Heart left ventricle (tissue), 16 donors: ENCODE results near the gene APPL2. TPM values are rescaled to one million over a fixed set of nuclear protein-coding genes. Genes with fewer than 3 reads are reported as not detected.
"Not testable (repeated sequence)": the region's sequence is repeated elsewhere in the genome, so short reads cannot be mapped to it uniquely, and the experiment has no call there.

Source experiments
- ATAC-seq, 4 donors: fragments of 200-7000 bp; cut with Tn5 transposase; one replicate each; pipeline ENCODE4 v1.9.1; 2020 to 2022; ENCODE audit warnings: moderate library complexity in 4 of 4, mild to moderate bottlenecking in 3 of 4, moderate number of reproducible peaks in 1 of 4
- DNase-seq, 5 donors: peaks; one replicate each; pipeline ENCODE4 v3.0.0-alpha.2; 2020
- H3K27ac ChIP-seq, 12 donors: fragments of 200-600 bp; sonication (generic) in 4 of 12; one replicate each; pipeline versions ENCODE4 v1.5.0 to v1.8.0; 2016 to 2022; ENCODE audit warnings: mild to moderate bottlenecking in 2 of 12
- H3K27me3 ChIP-seq, 9 donors: fragments of 200-600 bp; sonication (generic) in 2 of 9; one replicate each; pipeline versions ENCODE4 v1.5.1 to v1.8.0; 2016 to 2022; ENCODE audit warnings: mild to moderate bottlenecking in 3 of 9
- H3K36me3 ChIP-seq, 9 donors: fragments of 200-600 bp; sonication (generic) in 2 of 9; one replicate each; pipeline versions ENCODE4 v1.5.0 to v1.8.0; 2018 to 2022; ENCODE audit warnings: mild to moderate bottlenecking in 2 of 9
- H3K4me1 ChIP-seq, 12 donors: fragments of 200-600 bp; sonication (generic) in 4 of 12; one replicate each; pipeline versions ENCODE4 v1.5.0 to v1.8.0; 2016 to 2022; ENCODE audit warnings: mild to moderate bottlenecking in 3 of 12
- H3K4me3 ChIP-seq, 12 donors: fragments of 200-600 bp; sonication (generic) in 4 of 12; one replicate each; pipeline versions ENCODE4 v1.5.0 to v1.8.0; 2017 to 2022; ENCODE audit warnings: mild to moderate bottlenecking in 9 of 12, moderate library complexity in 4 of 12
- H3K9me3 ChIP-seq, 12 donors: fragments of 200-600 bp; sonication (generic) in 4 of 12; one replicate each; pipeline versions ENCODE4 v1.5.0 to v1.8.0; 2016 to 2022; ENCODE audit warnings: mild to moderate bottlenecking in 1 of 12
- POLR2A ChIP-seq, 2 donors: fragments of 450-650 bp; IDR thresholded peaks; one replicate each; pipeline ENCODE4 v1.6.1; 2017; ENCODE audit warnings: antibody characterized with exemption in 2 of 2, mild to moderate bottlenecking in 2 of 2, moderate library complexity in 2 of 2
- WGBS, 4 donors: extraction: QIAGEN DNeasy Blood & Tissue Kit in 2 of 4; methylation state at CpG; one replicate each; pipeline versions ENCODE4 v1.1.5 to v1.1.7; 2013 to 2018; 5-methylcytosine and 5-hydroxymethylcytosine counted together
- intact Hi-C, 10 donors: fragments of 100-400 bp; cut with DNase I; formaldehyde crosslinking; loops; one replicate each; pipeline versions ENCODE4 v1.11.1 to v1.14.2; 2022
- polyA plus RNA-seq, 2 donors: library from polyadenylated mRNA; stranded (reverse); fragments of 200-250 nt; gene quantifications; one replicate each; pipeline ENCODE4 v1.2.3, GENCODE V29; 2013
- total RNA-seq, 9 donors: library from RNA; depleted of rRNA in 2 of 9; stranded (reverse); fragments of >200 nt in 2 of 9; fragmentation: NEBNext Ultra II Directional in 3 of 9; extraction: Animal tissue kit (Norgen Biotek cat#: 25700) in 3 of 9; gene quantifications; one replicate each; pipeline versions ENCODE4 v1.1.0 to v1.2.4, GENCODE V29; 2016 to 2023
- TF ChIP-seq, protein P1 (sequence below), 12 donors: fragments of 200-600 bp; sonication (generic) in 4 of 12; IDR thresholded peaks; one replicate each; pipeline versions ENCODE4 v1.5.0 to v1.8.0; 2018 to 2022; ENCODE audit warnings: antibody characterized with exemption in 12 of 12, mild to moderate bottlenecking in 5 of 12
- donor health status: ischemic (EF 13 %, LVEDD 7.1; RV severe dilation, severe dysfunction).
- donor health status: healthy with polysubstance abuse.
- donor health status: DM: no; HTN: yes; CAD: no.
- donor health status: DM: no; HTN: no; CAD: no.
- donor health status: ischemic (EF 25% LVEDD 6.9; RV normal size, moderate dysfunction).
- donor health status: ischemic (EF 25% LVEDD 5.7; RV mildly dilated, moderate dysfunction).
- donor health status: healthy.
- donor health status: DM: yes; HTN: yes; CAD: no.
- donor health status: ischemic (EF 35%, LVEDD 5.7; RV mildly dilated, moderate dysfunction).
- donor health status: nonischemic (EF 11% LVEDD 7.7; RV severe dilation, severe dysfunction).
- donor health status: DM: yes; HTN: yes; CAD: no.
- donor health status: PGD.
- donor health status: ischemic (EF 29% LVEDD 5.4; RV normal size, mild dysfunction).
- donor health status: nonischemic (EF 23%, LVEDD 6.1; RV moderate dilation, normal function).

The APPL2 gene
- total and polyA plus RNA-seq, 11 donors, result 7.7 to 36.7 (median 16.0) TPM

DNA sequence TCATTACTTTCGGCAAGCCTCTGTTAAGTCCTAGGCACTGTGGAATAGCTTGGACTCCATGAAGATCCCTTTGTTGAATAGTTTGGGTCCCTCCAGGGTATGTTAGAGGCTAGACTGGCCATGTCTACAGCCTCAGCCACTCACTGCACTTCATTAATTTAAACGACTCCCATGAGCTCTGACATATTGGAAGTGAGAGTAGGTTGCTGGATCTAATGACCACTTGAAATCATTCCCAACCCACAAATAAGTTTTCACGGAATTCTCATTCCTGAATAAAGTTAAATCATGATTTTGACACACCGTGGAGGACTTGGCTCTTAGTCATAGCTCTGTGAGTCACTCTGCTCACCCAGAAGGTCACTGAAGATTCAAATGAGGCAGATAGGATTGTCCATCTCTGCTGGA, 21.4 kb upstream of the APPL2 start:
- Histone ChIP-seq H3K36me3 (no peaks in the 10 kb centered on the region), H3K4me1 (no peaks in the 10 kb centered on the region), H3K4me3 (no peak overlapping the region), H3K27ac (no peak overlapping the region), H3K27me3 (no peaks in the 10 kb centered on the region), H3K9me3 (no peaks in the 10 kb centered on the region)
- 63 to 80% (median 75%) methylated on average over 4 of the region's 4 CpGs for WGBS, 4 donors
- no peak for TF ChIP-seq POLR2A (IDR thresholded peaks at IDR 0.05)
- TF ChIP-seq, protein P1, sequence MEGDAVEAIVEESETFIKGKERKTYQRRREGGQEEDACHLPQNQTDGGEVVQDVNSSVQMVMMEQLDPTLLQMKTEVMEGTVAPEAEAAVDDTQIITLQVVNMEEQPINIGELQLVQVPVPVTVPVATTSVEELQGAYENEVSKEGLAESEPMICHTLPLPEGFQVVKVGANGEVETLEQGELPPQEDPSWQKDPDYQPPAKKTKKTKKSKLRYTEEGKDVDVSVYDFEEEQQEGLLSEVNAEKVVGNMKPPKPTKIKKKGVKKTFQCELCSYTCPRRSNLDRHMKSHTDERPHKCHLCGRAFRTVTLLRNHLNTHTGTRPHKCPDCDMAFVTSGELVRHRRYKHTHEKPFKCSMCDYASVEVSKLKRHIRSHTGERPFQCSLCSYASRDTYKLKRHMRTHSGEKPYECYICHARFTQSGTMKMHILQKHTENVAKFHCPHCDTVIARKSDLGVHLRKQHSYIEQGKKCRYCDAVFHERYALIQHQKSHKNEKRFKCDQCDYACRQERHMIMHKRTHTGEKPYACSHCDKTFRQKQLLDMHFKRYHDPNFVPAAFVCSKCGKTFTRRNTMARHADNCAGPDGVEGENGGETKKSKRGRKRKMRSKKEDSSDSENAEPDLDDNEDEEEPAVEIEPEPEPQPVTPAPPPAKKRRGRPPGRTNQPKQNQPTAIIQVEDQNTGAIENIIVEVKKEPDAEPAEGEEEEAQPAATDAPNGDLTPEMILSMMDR (IDR thresholded peaks at IDR 0.05), result no peak
- intact Hi-C loops, result no loop called here
- no peak for DNase-seq
- no peak for ATAC-seq

DNA sequence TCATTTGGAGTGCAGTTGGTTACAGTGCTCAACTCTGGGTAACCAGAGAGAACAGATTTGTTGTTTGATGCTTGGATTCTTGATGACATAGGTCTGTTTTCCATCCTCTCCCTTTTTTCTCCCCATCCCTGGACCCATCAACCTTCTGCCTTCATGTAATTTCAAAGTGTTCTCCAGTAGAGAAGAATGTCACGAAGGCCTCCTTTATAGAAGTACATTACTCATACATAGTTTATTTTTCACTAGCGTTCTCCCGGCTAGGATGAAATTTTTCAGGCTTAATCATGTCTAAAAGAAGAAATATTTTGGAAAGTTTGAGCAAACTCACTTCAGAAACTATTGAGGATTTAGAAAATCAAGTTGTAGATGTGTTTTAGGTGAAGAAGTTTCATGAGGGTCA, 20.9 kb upstream of the APPL2 start:
- no peaks in the 10 kb centered on the region for H3K9me3 ChIP-seq
- no peaks in the 10 kb centered on the region for H3K27me3 ChIP-seq
- 93 to 97% (median 97%) methylated on average over 3 of the region's 3 CpGs for WGBS, 4 donors
- H3K27ac ChIP-seq, result no peak overlapping the region
- DNase-seq (no peak), ATAC-seq (no peak)
- intact Hi-C loops, result no loop called here
- TF ChIP-seq, protein P1 (IDR thresholded peaks at IDR 0.05), result no peak
- TF ChIP-seq POLR2A (IDR thresholded peaks at IDR 0.05), result no peak
- no peaks in the 10 kb centered on the region for H3K4me1 ChIP-seq
- H3K4me3 ChIP-seq, result no peak overlapping the region
- H3K36me3 ChIP-seq, result no peaks in the 10 kb centered on the region

DNA sequence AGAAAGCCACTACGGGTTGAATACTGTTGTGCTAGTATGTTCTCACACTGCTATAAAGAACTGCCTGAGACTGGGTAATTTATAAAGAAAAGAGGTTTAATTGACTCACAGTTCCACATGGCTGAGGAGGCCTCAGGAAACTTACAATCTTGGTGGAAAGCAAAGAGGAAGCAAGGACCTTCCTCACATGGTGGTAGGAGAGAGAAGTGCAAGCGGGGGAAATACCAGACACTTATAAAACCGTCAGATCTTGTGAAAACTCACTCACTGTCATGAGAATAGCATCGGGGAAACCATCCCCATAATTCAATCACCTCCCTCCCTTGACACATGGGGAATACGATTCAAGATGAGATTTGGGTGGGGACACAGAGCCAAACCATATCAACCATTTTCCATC, 20.5 kb upstream of the APPL2 start:
- H3K4me3 ChIP-seq, H3K27ac ChIP-seq, H3K4me1 ChIP-seq, H3K27me3 ChIP-seq, ATAC-seq, intact Hi-C loops, DNase-seq, H3K36me3 ChIP-seq, H3K9me3 ChIP-seq: not testable (repeated sequence)
- 79 to 84% (median 82%) methylated on average over 5 of the region's 5 CpGs for WGBS, 4 donors

DNA sequence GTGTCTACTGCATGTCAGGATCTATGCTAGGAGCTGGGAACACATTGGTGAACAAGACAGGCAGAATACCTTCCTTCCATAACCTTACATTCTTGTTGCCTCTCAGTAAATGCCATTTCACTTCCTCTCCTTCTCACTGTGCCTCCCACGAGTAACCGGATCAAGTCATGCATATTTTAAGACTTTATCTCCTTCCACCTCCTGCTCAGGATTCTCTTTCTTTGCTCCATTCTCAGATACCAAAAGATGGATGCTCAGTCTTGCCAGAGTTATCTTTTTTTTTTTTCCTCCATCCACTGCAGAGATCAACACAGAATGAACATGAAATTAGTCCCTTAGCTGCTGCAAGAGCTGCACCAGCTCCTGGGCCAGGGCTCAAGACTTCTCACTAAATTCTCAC, 20.0 kb upstream of the APPL2 start:
- no peaks in the 10 kb centered on the region for H3K27me3 ChIP-seq
- intact Hi-C loops, result no loop called here
- H3K36me3 ChIP-seq, result no peaks in the 10 kb centered on the region
- no peaks in the 10 kb centered on the region for H3K9me3 ChIP-seq
- no peak for TF ChIP-seq POLR2A (IDR thresholded peaks at IDR 0.05)
- no peak overlapping the region for H3K4me3 ChIP-seq
- 43 to 53% (median 49%) methylated on average over 2 of the region's 2 CpGs for WGBS, 4 donors
- H3K4me1 ChIP-seq, result no peaks in the 10 kb centered on the region
- DNase-seq (no peak), ATAC-seq (no peak)
- no peak overlapping the region for H3K27ac ChIP-seq

DNA sequence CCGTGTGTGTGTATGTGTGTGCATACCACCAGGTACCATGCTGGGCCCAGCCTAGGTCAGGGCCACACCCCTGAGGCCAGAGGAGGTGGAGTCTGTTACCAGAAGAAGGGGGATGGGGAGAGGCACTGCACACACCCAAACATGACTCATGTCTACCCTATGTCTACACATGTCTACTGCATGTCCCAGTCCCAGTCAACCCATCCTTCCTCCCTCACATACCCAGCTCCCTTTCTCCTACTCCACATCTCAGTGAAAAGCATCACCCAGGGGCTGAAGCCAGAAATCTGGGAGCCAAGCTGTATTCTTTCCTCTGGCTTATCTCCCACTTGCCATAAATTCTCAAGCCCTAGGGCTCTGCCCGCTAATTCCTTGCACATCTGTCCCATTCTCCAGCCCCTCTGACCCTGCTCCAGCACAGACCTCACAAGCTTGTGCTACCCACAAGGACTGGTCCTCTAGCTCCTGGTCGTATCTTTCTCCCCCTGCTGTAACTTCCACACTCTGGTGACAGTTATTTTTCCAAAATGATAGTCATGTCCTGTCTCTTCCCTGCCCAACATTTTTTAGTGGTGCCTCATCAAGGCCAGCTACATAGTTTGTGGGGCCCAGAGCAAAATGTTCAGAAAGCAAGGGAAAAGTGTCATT, 18.0 kb upstream of the APPL2 start:
- peak in 1 of 4 donors; percentile 26 for ATAC-seq
- no peak overlapping the region for H3K4me3 ChIP-seq
- no peaks in the 10 kb centered on the region for H3K36me3 ChIP-seq
- WGBS, 4 donors, result 68 to 73% (median 69%) methylated on average over 3 of the region's 3 CpGs
- DNase-seq, result no peak
- H3K4me1 ChIP-seq, result no peaks in the 10 kb centered on the region
- TF ChIP-seq POLR2A (IDR thresholded peaks at IDR 0.05), result no peak
- TF ChIP-seq, protein P1 (IDR thresholded peaks at IDR 0.05), result no peak
- H3K27me3 ChIP-seq, result no peaks in the 10 kb centered on the region
- intact Hi-C loops, result no loop called here
- peak overlapping the region in 1 of 12 donors; percentile 25 for H3K27ac ChIP-seq
- no peaks in the 10 kb centered on the region for H3K9me3 ChIP-seq
